ENCODE measurements around the gene BLVRB.
"Not testable (repeated sequence)": the region's sequence is repeated elsewhere in the genome, so short reads cannot be mapped to it uniquely, and the experiment has no call there.

The BLVRB gene

GRCh38 chr19:40486017-40486416, 20.5 kb upstream of the BLVRB start:
- DNase-seq (ENCODE audit: low read depth in 2 of 2), result no peak

DNA sequence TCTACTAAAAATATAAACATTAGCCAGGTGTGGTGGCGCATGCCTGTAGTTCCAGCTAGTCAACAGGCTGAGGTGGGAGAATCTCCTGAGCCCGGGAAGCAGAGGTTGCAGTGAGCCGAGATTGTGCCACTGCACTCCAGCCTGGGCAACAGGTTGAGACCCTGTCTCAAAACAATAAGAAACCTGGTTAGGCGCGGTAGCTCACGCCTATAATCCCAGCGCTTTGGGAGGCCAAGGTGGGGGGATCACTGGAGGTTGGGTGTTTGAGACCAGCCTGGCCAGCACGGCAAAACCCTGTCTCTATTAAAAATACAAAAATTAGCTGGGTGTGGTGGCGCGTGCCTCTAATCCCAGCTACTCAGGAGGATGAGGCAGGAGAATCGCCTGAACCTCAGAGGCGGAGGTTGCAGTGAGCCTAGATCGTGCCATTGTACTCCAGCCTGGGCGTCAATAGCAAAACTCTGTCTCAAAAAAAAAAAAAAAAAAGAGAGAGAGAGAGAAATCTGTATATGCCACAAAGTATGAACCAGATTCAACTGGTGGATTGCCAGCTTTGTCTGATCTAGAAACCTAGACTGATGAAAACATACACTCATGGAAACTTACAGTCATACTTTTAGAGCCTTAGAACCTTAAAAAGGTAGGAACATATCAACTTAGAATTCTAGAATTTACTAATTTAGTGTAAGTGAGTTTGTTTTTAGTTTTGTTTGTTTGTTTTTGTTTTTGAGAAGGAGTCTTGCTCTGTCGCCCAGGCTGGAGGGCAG, 10.5 kb upstream of the BLVRB start:
- DNase-seq (ENCODE audit: low read depth in 2 of 2), result not testable (repeated sequence)

DNA sequence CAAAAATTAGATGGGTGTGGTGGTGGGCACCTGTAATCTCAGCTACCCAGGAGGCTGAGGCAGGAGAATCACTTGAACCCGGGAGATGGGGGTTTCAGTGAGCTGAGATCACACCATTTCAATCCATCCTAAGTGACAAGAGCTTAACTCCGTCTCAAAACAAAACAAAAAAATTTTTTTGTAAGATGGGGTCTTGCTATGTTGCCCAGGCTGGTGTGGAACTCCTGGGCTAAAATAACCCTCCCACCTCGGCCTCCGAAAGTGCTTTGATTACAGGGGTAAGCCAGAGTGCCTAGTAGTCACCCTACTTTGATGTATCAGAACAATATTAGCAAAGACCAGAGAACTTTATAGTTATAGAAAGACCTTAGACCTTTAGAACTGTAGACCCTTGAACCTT, 9.2 kb upstream of the BLVRB start:
- no peak for DNase-seq (ENCODE audit: low read depth in 2 of 2)

DNA sequence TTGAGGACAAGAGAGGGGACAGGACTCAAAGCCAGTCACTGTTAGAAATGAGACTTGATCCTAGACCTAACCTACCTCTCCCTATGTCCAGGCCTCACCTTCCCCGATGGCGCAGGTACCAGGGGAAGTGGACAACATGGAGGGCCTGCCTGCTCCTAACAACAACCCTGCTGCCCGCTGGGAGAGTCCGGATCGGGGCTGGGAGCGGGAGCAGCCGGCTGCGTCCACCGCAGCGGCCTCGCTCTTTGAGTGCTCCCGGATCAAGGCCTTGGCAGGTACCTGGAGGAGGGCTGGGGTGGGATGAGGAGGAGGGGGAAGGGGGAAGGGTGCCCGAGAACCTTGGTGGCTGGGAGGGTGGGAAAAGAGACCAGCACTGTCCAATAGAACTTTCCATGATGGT, 7.0 kb upstream of the BLVRB start:
- DNase-seq (ENCODE audit: low read depth in 2 of 2), result no peak

DNA sequence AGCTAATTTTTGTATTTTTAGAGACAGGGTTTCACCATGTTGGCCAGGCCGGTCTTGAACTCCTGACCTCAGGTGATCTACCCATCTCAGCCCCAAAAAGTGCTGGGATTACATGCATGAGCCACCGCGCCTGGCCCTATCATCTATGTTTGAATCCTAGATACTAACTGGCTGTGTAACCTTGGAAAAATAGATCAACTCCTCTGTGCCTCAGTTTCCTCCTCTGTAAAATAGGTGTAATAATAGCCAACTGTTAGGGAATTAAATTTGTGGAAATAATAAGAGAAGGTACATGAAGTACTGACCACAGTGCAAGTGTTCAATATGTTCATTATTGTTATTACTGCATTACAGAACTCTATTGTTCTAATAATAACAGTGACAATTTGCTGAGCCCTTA, 5.6 kb upstream of the BLVRB start:
- DNase-seq (ENCODE audit: low read depth in 2 of 2), result no peak

GRCh38 chr19:40469011-40469410, 3.5 kb upstream of the BLVRB start:
- DNase-seq (ENCODE audit: low read depth in 2 of 2), result no peak

GRCh38 chr19:40466985-40467734, 1.6 kb upstream of the BLVRB start, which contains the start of gene SPTBN4:
Gene SPTBN4, plus strand, starts transcription at chr19:40467001. Its CDS starts 5,621 bp downstream, at chr19:40472622.
- DNase-seq (ENCODE audit: low read depth in 2 of 2), result no peak

- DNase-seq (ENCODE audit: low read depth in 2 of 2), result peak; percentile 51 to 67
These were observed 857 bp upstream of the BLVRB start for GRCh38 chr19:40466219-40466984.

GRCh38 chr19:40465025-40465556, 454 bp downstream of the BLVRB start:
- peak in 1 of 2 donors; percentile 20 for DNase-seq (ENCODE audit: low read depth in 2 of 2)

- peak; percentile 73 to 80 for DNase-seq (ENCODE audit: low read depth in 2 of 2)
These were observed 1.2 kb downstream of the BLVRB start for GRCh38 chr19:40464059-40465024.

GRCh38 chr19:40463587-40464037, 1.9 kb downstream of the BLVRB start:
- not testable (repeated sequence) for DNase-seq (ENCODE audit: low read depth in 2 of 2)

DNA sequence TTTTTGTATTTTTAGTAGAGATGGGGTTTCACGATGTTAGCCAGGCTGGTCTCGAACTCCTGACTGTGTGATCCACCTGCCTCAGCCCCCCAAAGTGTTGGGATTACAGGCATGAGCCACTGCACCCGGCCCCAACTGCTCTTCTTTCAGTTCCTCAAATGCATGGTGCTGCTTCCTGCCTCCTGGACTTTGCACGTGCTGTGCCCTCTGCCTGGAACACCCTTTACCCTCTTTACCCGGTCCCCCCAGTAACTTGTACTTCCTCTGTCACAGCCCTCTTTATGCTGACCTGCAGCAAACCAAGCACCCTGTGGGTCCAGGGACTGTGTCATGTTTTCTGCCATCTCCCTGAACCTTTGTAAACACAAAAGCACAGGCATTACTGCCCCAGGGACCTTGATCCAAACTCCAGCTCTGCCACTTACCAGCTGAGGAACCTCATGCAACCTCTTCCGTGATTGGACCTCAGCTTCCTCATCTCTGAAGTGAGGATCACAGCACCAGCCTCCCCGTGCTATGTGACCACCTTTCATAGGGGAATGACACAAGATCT, 3.8 kb downstream of the BLVRB start:
- DNase-seq (ENCODE audit: low read depth in 2 of 2), result no peak

GRCh38 chr19:40460185-40460584, 5.4 kb downstream of the BLVRB start:
- no peak for DNase-seq (ENCODE audit: low read depth in 2 of 2)

DNA sequence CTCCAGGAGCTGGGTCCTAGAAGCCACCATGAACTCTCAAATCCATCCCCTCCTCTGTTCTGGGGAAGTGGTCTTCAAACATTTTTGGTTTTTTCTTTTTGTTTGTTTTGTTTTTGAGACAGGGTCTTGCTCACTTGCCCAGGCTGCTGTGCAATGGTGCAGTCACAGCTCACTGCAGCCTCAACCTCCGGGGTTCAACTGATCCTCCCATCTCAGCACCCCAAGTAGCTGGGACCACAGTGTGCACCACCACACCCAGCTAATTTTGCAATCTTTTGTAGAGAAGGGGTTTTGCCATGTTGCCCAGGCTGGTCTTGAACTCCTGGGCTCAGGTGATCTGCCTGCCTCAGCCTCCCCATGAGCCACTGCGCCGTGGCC, 7.0 kb downstream of the BLVRB start:
- no peak for DNase-seq (ENCODE audit: low read depth in 2 of 2)

DNA sequence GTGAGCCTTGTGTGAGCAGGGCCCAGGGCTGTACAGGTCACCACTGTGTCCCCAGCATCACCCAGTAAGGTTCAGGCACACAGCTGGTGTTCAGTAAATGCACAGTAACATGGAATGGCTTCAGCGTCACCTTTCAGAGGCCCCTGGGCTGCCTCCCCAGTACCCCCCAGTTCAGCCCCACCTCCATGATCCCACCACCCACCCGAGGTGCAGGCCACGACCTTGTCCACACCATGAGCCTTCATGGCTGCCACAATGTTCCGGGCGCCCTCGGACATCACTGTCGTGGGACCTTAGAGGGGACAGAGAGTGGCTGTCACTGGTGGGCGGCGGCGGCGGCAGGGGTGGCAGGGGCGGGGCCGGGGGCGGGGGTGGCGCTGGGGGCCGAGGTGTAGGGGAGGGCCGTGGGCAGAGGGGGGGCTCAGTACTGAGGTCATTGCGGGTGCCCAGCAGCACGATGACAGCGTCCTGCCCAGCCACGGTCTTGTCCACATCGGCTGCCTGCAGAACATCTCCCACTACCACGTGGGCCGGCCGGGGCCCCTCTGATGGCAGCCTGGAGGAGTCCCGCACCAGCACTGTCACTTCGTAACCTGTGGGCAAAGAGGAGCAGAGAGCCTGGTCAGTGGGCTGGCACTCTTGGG, 7.5 kb downstream of the BLVRB start:
- DNase-seq (ENCODE audit: low read depth in 2 of 2), result no peak

DNA sequence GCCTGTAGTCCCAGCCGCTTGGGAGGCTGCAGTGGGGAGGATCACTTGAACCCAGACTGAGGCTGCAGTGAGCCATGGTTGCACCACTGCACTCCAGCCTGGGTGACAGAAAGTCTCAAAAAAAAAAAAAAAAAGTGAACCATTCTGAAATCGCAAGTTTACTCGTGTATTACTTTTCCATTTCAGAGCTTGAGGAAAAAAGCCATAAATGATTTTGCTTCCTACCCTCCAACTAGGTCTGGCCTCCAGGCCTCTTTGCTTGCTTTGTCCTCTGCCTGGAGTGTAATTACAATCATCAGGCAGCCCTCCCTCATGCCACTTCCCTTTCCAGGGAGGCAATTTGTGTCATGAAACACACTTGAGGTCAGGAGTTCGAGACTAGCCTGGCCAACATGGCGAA, 8.5 kb downstream of the BLVRB start:
- no peak for DNase-seq (ENCODE audit: low read depth in 2 of 2)

- not testable (repeated sequence) for DNase-seq (ENCODE audit: low read depth in 2 of 2)
These were observed 11.6 kb downstream of the BLVRB start for GRCh38 chr19:40453943-40454342.

DNA sequence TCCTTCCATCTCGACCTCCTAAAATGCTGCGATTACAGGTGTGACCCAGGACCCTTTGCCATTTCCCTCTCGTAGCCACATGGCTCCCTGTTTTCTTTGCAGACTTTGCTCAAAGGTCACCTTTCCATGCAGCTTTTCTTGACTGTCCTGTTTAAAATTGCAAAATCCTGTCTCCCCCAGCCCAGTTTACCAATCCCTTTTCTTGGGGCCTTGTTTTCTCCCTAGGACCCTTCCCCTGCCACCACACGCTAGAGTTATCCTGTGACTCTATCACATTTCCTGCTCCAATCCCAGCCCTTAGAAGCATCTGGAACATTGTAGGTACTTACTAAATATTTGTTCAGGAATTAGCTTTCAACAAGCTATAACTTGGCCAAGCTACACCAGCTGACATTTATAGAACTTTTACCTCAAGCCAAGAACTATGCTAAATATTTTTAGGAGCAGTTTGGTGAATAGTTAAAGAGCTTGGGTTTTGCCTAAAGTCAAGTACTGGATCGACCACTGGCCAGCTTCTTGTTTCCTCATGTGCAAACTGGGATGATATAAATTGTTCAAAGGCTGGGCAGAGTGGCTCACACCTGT, 12.3 kb downstream of the BLVRB start:
- no peak for DNase-seq (ENCODE audit: low read depth in 2 of 2)

DNA sequence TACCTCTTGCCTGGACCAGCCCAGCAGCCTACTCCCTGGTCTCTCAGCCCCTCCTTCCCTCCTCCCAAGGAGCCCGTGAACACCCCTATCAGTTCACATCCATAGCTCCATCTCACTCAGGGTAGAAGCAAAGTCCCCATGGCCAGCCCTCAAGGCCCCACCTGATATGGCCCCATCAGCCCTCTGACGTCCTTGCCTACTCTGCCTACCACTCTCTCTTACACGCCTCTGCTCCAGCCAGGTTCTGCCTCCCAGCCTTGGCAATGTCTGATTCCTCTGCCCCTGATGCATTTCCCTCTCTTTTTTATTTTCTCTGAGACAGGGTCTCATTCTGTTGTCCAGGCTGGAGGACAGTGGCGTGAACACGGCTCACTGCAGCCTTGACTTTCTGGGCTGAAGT, 13.5 kb downstream of the BLVRB start:
- no peak for DNase-seq (ENCODE audit: low read depth in 2 of 2)

DNA sequence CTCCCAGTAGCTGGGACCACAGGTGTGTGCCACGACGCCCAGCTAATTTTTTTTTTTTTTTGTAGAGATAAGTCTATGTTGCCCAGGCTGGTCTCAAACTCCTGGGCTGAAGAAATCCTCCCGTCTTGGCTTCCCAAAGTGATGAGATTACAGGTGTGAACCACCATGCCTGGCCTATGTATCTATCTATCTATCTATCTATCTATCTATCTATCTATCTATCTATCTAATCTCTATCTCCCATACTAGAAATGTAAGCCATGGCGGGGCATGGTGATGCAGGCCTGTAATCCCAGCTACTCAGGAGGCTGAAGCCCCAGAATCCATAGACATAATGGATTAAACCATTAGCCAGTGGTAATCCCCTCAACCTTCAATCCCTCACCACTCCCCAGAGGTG, 14.9 kb downstream of the BLVRB start:
- no peak for DNase-seq (ENCODE audit: low read depth in 2 of 2)
